Liver (tissue), 9 donors: ENCODE results near the gene TFR2. TPM values are rescaled to one million over a fixed set of nuclear protein-coding genes. Genes with fewer than 3 reads are reported as not detected.

Experiments
- DNase-seq: peaks from one replicate; pipeline ENCODE4 v3.0.0-alpha.2; 2017; ENCODE audit warnings: low spot score
- H3K27ac ChIP-seq, 2 donors: one replicate each; pipeline ENCODE4 v1.7.0; 2013; ENCODE audit warnings: inconsistent platforms in 2 of 2, low read length in 2 of 2, control low read depth in 1 of 2, low read depth in 1 of 2, mild to moderate bottlenecking in 1 of 2
- H3K27me3 ChIP-seq, 4 donors: one replicate each; pipeline versions ENCODE4 v1.6.1 to v1.7.0; 2013; ENCODE audit warnings: low read length in 3 of 4, inconsistent platforms in 1 of 4, mild to moderate bottlenecking in 1 of 4, moderate library complexity in 1 of 4; ENCODE audit not compliant: control insufficient read depth in 4 of 4, insufficient read depth in 4 of 4
- H3K36me3 ChIP-seq, 4 donors: one replicate each; pipeline versions ENCODE4 v1.6.1 to v1.7.0; 2013; ENCODE audit warnings: low read length in 3 of 4, mild to moderate bottlenecking in 3 of 4, low read depth in 1 of 4, moderate library complexity in 1 of 4; ENCODE audit not compliant: control insufficient read depth in 4 of 4, insufficient read depth in 3 of 4
- H3K4me1 ChIP-seq, 4 donors: one replicate each; pipeline versions ENCODE4 v1.6.1 to v1.7.0; 2013; ENCODE audit warnings: low read length in 3 of 4, mild to moderate bottlenecking in 3 of 4, moderate library complexity in 1 of 4; ENCODE audit not compliant: control insufficient read depth in 4 of 4, insufficient read depth in 4 of 4
- H3K4me3 ChIP-seq, 3 donors: one replicate each; pipeline versions ENCODE4 v1.6.1 to v1.7.0; 2013; ENCODE audit warnings: low read length in 3 of 3, control low read depth in 1 of 3, low read depth in 1 of 3, mild to moderate bottlenecking in 1 of 3
- H3K9ac ChIP-seq, 2 donors: one replicate each; pipeline ENCODE4 v1.7.0; 2013; ENCODE audit warnings: low read length in 2 of 2, mild to moderate bottlenecking in 2 of 2, moderate library complexity in 2 of 2, control low read depth in 1 of 2, low read depth in 1 of 2
- H3K9me3 ChIP-seq, 4 donors: one replicate each; pipeline versions ENCODE4 v1.6.1 to v1.7.0; 2013; ENCODE audit warnings: low read length in 3 of 4; ENCODE audit not compliant: control insufficient read depth in 4 of 4
- ATF3 ChIP-seq: IDR thresholded peaks from 2 replicates; pipeline ENCODE4 v1.6.1; 2016; ENCODE audit warnings: antibody characterized with exemption
- CTCF ChIP-seq: fragments of 150-350 bp; IDR thresholded peaks from 2 replicates; pipeline ENCODE4 v1.5.1; 2017; ENCODE audit warnings: improper control_type of control experiment, low read depth, low read length; ENCODE audit not compliant: missing input control
- EGR1 ChIP-seq, 2 donors: IDR thresholded peaks; 2 replicates each; pipeline ENCODE4 v1.6.1; 2016 to 2018; ENCODE audit warnings: antibody characterized with exemption in 2 of 2, low read depth in 2 of 2
- GABPA ChIP-seq, 2 donors: IDR thresholded peaks in 1 of 2; conservative IDR thresholded peaks in 1 of 2; 2 replicates each; pipeline ENCODE4 v1.6.1; 2016; ENCODE audit warnings: antibody characterized with exemption in 2 of 2, mild to moderate bottlenecking in 1 of 2, moderate library complexity in 1 of 2
- HNF4G ChIP-seq: IDR thresholded peaks from 2 replicates; pipeline ENCODE4 v1.6.1; 2016; ENCODE audit warnings: antibody characterized with exemption
- JUND ChIP-seq, 2 donors: IDR thresholded peaks; 2 replicates each; pipeline ENCODE4 v1.6.1; 2016; ENCODE audit warnings: antibody characterized with exemption in 2 of 2
- MAX ChIP-seq: IDR thresholded peaks from 2 replicates; pipeline ENCODE4 v1.6.1; 2016; ENCODE audit warnings: antibody characterized with exemption
- REST ChIP-seq: IDR thresholded peaks from 2 replicates; pipeline ENCODE4 v1.6.1; 2016; ENCODE audit warnings: antibody characterized with exemption, mild to moderate bottlenecking
- RXRA ChIP-seq, 2 donors: IDR thresholded peaks; 2 replicates each; pipeline ENCODE4 v1.6.1; 2017 to 2018; ENCODE audit warnings: antibody characterized with exemption in 2 of 2, mild to moderate bottlenecking in 1 of 2
- SP1 ChIP-seq: IDR thresholded peaks from 2 replicates; pipeline ENCODE4 v1.6.1; 2018; ENCODE audit warnings: antibody characterized with exemption, mild to moderate bottlenecking
- TAF1 ChIP-seq: conservative IDR thresholded peaks from 2 replicates; pipeline ENCODE4 v1.6.1; 2016; ENCODE audit warnings: antibody characterized with exemption, mild to moderate bottlenecking
- YY1 ChIP-seq: IDR thresholded peaks from 2 replicates; pipeline ENCODE4 v1.6.1; 2016; ENCODE audit warnings: antibody characterized with exemption, mild to moderate bottlenecking
- WGBS: extraction: QIAGEN DNeasy Blood & Tissue Kit; methylation state at CpG from one replicate; pipeline ENCODE4 v1.1.7; 2013; 5-methylcytosine and 5-hydroxymethylcytosine counted together
- polyA plus RNA-seq, 2 donors: library from polyadenylated mRNA; stranded (reverse) in 1 of 2; unstranded in 1 of 2; fragments of 200-250 nt in 1 of 2; fragments of >200 nt in 1 of 2; fragmentation: Nextera tagmentation in 1 of 2; extraction: Ambion mirVana in 1 of 2; gene quantifications; one replicate each; pipeline versions ENCODE4 v1.2.1 to v1.2.3, GENCODE V29; 2013 to 2015
- total RNA-seq, 2 donors: library from RNA; depleted of rRNA; stranded (reverse); fragments of >200 nt; gene quantifications; one replicate each; pipeline ENCODE4 v1.2.3, GENCODE V29; 2014
- TF ChIP-seq, protein P1 (sequence below): IDR thresholded peaks from 2 replicates; pipeline ENCODE4 v1.6.1; 2016; ENCODE audit warnings: antibody characterized with exemption
- donor health status: healthy.
- donor health status: healthy.
- donor health status: healthy.
- donor health status: healthy.
- donor health status: healthy.

TFR2 gene
- total and polyA plus RNA-seq, 4 donors: 276 to 663 (median 356) TPM

DNA sequence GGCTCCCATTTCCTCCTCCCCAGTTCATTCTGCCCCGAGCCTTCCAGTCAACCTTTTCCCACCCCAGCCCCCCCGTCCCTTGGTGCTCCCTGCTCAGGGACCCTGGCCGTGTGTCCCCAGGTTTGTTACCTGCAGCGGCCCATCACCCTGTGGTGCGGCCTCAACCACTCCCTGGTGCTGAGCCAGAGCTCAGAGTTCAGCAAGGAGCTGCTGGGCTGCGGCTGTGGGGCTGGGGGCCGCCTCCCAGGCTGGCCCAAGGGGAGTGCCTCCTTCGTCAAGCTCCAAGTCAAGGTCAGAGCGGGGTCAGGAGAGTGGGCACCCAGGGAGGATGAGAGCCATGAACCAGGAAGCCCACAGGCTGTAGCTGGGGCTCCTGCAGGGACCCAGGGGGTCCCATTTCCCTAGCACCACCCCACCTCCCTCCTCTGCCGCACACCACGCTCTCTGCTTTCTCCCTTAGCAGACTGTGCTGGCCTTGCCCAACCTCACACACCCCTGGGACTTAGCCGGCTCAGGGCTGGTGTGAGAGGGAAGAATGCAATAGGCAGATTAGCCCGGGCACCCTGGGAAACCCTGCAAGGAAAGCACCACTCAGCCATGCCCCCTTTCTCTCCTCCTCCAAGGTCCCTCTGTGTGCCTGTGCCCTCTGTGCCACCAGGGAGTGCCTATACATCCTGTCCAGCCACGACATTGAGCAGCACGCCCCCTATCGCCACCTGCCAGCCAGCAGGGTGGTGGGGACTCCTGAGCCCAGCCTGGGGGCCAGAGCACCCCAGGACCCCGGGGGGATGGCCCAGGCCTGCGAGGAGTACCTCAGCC is 41.2 kb downstream of the TFR2 start:
- H3K9me3 ChIP-seq: no peaks in the 10 kb centered on the region
- no peaks in the 10 kb centered on the region for H3K36me3 ChIP-seq
- no peaks in the 10 kb centered on the region for H3K27me3 ChIP-seq
- H3K27ac ChIP-seq: no peak overlapping the region
- 85% methylated on average over 18 of the region's 18 CpGs for WGBS
- H3K9ac ChIP-seq: no peak overlapping the region
- DNase-seq: no peak
- no peak for TF ChIP-seq MAX
- no peak overlapping the region for H3K4me3 ChIP-seq
- peaks cover 5 to 30% (median 16%) of the 10 kb centered on the region in 4 donors for H3K4me1 ChIP-seq

- peaks cover 4 to 15% (median 8%) of the 10 kb centered on the region in 4 donors for H3K4me1 ChIP-seq
- no peaks in the 10 kb centered on the region for H3K27me3 ChIP-seq
- DNase-seq: no peak
- no peak overlapping the region for H3K4me3 ChIP-seq
- H3K27ac ChIP-seq: no peak overlapping the region
- no peaks in the 10 kb centered on the region for H3K36me3 ChIP-seq
- WGBS: 95% methylated on average over 4 of the region's 4 CpGs
- TF ChIP-seq JUND (IDR thresholded peaks at IDR 0.05): no peak
- TF ChIP-seq HNF4G: no peak
- TF ChIP-seq, protein P1, sequence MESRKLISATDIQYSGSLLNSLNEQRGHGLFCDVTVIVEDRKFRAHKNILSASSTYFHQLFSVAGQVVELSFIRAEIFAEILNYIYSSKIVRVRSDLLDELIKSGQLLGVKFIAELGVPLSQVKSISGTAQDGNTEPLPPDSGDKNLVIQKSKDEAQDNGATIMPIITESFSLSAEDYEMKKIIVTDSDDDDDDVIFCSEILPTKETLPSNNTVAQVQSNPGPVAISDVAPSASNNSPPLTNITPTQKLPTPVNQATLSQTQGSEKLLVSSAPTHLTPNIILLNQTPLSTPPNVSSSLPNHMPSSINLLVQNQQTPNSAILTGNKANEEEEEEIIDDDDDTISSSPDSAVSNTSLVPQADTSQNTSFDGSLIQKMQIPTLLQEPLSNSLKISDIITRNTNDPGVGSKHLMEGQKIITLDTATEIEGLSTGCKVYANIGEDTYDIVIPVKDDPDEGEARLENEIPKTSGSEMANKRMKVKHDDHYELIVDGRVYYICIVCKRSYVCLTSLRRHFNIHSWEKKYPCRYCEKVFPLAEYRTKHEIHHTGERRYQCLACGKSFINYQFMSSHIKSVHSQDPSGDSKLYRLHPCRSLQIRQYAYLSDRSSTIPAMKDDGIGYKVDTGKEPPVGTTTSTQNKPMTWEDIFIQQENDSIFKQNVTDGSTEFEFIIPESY: no peak
- no peak for TF ChIP-seq MAX
- no peak for TF ChIP-seq EGR1 (IDR thresholded peaks at IDR 0.05; ENCODE audit: low read depth in 2 of 2)
- H3K9ac ChIP-seq: no peak overlapping the region
- H3K9me3 ChIP-seq: no peaks in the 10 kb centered on the region
These were observed 42.9 kb downstream of the TFR2 start for GRCh38 chr7:100598425-100598824.

- no peaks in the 10 kb centered on the region for H3K36me3 ChIP-seq
- H3K9me3 ChIP-seq: no peaks in the 10 kb centered on the region
- DNase-seq: no peak
- no peaks in the 10 kb centered on the region for H3K4me1 ChIP-seq
- no peaks in the 10 kb centered on the region for H3K27me3 ChIP-seq
- WGBS: 97% methylated on average over 7 of the region's 7 CpGs
- no peak for TF ChIP-seq GABPA (IDR thresholded peaks at IDR 0.05 in 1 of 2, conservative IDR thresholded peaks at IDR 0.05 in 1 of 2)
- no peak for TF ChIP-seq MAX
- no peak for TF ChIP-seq SP1
- TF ChIP-seq YY1: no peak
- no peak for TF ChIP-seq HNF4G
- no peak for TF ChIP-seq TAF1
- no peak for TF ChIP-seq JUND (IDR thresholded peaks at IDR 0.05)
- TF ChIP-seq ATF3: no peak
- TF ChIP-seq REST: no peak
- no peak for TF ChIP-seq RXRA (IDR thresholded peaks at IDR 0.05)
- TF ChIP-seq EGR1 (IDR thresholded peaks at IDR 0.05; ENCODE audit: low read depth in 2 of 2): no peak
- TF ChIP-seq, protein P1: no peak
- TF ChIP-seq CTCF: no peak
- H3K4me3 ChIP-seq: no peak overlapping the region
- no peak overlapping the region for H3K9ac ChIP-seq
- H3K27ac ChIP-seq: no peak overlapping the region
These were observed 46.2 kb downstream of the TFR2 start for GRCh38 chr7:100595188-100595587.
